Common myeloid progenitor, CD34-positive (primary cell): Measurements from ENCODE around the gene DLG4. TPM values are rescaled to one million over a fixed set of nuclear protein-coding genes. Genes with fewer than 3 reads are reported as not detected.
A peak's percentile ranks its signal among the peaks of the same experiment; 100 is the strongest.

Experiments used
- CTCF ChIA-PET: fragments of 350-600 bp; sonication (Branson Sonifier 250); formaldehyde crosslinking; loops from one replicate; lab custom pipeline; 2021; ENCODE audit warnings: antibody characterized with exemption; lab: Charles Lee
- POLR2A ChIA-PET: fragments of 350-600 bp; sonication (Branson Sonifier 250); formaldehyde crosslinking; loops from one replicate; lab custom pipeline; 2021; ENCODE audit warnings: antibody characterized with exemption; lab: Charles Lee
- DNase-seq, 3 donors: peaks; one replicate each; pipeline versions ENCODE4 v3.0.0 to v3.0.0-alpha.2; 2013
- H3K27ac ChIP-seq, 2 experiments: 1 replicate in 1 of 2; 2 replicates in 1 of 2; pipeline ENCODE4 v1.7.0; 2013; ENCODE audit warnings: inconsistent platforms in 2 of 2, low read length in 2 of 2, mild to moderate bottlenecking in 2 of 2, low read depth in 1 of 2, moderate library complexity in 1 of 2; ENCODE audit not compliant: severe bottlenecking in 2 of 2, insufficient read depth in 1 of 2, poor library complexity in 1 of 2
- H3K27me3 ChIP-seq, 5 experiments: replicated peaks in 2 of 5; 1 replicate in 3 of 5; 2 replicates in 2 of 5; pipeline versions ENCODE4 v1.6.1 to v1.7.0; 2013; ENCODE audit warnings: low read length in 4 of 5, mild to moderate bottlenecking in 2 of 5, moderate library complexity in 2 of 5, inconsistent platforms in 1 of 5; ENCODE audit not compliant: insufficient read depth in 5 of 5, control insufficient read depth in 4 of 5
- H3K36me3 ChIP-seq, 4 experiments: 1 replicate in 2 of 4; 2 replicates in 2 of 4; pipeline versions ENCODE4 v1.6.1 to v1.7.0; 2013; ENCODE audit warnings: low read length in 3 of 4, control low read depth in 1 of 4, mild to moderate bottlenecking in 1 of 4; ENCODE audit not compliant: control insufficient read depth in 4 of 4, insufficient read depth in 4 of 4
- H3K4me1 ChIP-seq, 4 experiments: 1 replicate in 3 of 4; 2 replicates in 1 of 4; pipeline versions ENCODE4 v1.6.1 to v1.7.1; 2013; ENCODE audit warnings: low read length in 3 of 4, mild to moderate bottlenecking in 3 of 4, control low read depth in 1 of 4, inconsistent platforms in 1 of 4, moderate library complexity in 1 of 4; ENCODE audit not compliant: control insufficient read depth in 4 of 4, insufficient read depth in 4 of 4; ENCODE audit errors: control extremely low read depth in 1 of 4
- H3K4me3 ChIP-seq, 7 experiments: 1 replicate in 4 of 7; 2 replicates in 3 of 7; pipeline versions ENCODE4 v1.5.1 to v1.7.0; 2013; ENCODE audit warnings: mild to moderate bottlenecking in 7 of 7, low read length in 6 of 7, moderate library complexity in 6 of 7, inconsistent platforms in 2 of 7, low read depth in 2 of 7, control low read depth in 1 of 7; ENCODE audit not compliant: insufficient read depth in 4 of 7, control insufficient read depth in 1 of 7; ENCODE audit errors: extremely low read depth in 1 of 7
- H3K9me3 ChIP-seq, 5 experiments: 1 replicate in 4 of 5; 2 replicates in 1 of 5; pipeline versions ENCODE4 v1.6.1 to v1.7.1; 2013; ENCODE audit warnings: low read length in 4 of 5, mild to moderate bottlenecking in 2 of 5, inconsistent platforms in 1 of 5, low read depth in 1 of 5, moderate library complexity in 1 of 5; ENCODE audit not compliant: control insufficient read depth in 4 of 5, insufficient read depth in 2 of 5; ENCODE audit errors: control extremely low read depth in 1 of 5
- WGBS: methylation state at CpG from one replicate; pipeline ENCODE4 v1.1.5; 2013; ENCODE audit not compliant: insufficient coverage; 5-methylcytosine and 5-hydroxymethylcytosine counted together
- polyA plus RNA-seq: library from polyadenylated mRNA; unstranded; fragments of 120-200 nt; gene quantifications from one replicate; pipeline ENCODE4 v1.2.1, GENCODE V29; 2013

The DLG4 gene
- polyA plus RNA-seq, result 27.6 TPM

DNA sequence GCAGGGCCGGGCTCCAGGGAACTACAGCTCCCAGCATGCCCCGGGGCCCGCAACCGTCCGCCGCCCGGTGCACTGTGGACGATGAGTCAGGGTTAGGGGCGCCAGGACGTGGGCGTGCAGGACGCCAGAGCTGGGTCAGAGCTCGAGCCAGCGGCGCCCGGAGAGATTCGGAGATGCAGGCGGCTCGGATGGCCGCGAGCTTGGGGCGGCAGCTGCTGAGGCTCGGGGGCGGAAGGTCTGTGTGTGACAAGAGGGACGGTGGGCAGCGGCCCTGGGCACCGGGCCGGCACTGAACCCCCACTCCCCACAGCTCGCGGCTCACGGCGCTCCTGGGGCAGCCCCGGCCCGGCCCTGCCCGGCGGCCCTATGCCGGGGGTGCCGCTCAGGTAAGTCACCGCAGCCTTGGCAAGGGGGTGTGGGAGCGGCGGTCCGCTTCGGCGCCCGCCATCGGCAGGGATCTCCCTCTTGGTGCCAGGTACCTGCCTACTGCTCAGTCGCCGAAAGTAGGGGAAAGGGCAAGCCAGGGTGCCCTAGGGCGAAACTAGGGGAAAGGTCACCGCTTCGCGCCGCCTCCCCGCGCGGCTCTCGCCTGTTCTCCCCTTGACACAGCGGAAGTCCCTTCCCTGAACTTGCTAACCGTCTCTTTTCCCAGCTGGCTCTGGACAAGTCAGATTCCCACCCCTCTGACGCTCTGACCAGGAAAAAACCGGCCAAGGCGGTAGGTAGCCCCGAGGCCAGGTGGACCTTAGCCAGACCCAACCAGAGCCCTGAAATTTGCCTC lies at the start of gene DLG4, which contains the start of gene ACADVL:
Gene DLG4 (minus strand): TSS at position 25 of the 781 bp plus-strand sequence.
Gene ACADVL (plus strand): TSS at position 127 of the 781 bp plus-strand sequence. CDS start 47 bp downstream, at position 174.
- Histone ChIP-seq H3K27ac (peak within 1 kb of the TSS; percentile 58 to 76), H3K4me1 (peaks cover 5 to 58% (median 56%) of the 10 kb centered on the region in 4 experiments), H3K36me3 (peaks cover 4 to 39% (median 34%) of the 10 kb centered on the region in 4 experiments), H3K27me3 (no peaks in the 10 kb centered on the region), H3K9me3 (no peaks in the 10 kb centered on the region), H3K4me3 (peak within 1 kb of the TSS; percentile 79 to 94 (median 87))
- CTCF ChIA-PET, result interaction anchor here (0.8 to 5.3 kb wide), 22 partner anchors 12 to 175 kb away, joined by 3 to 75 read pairs (median 4); partner anchors contain the start of genes ACAP1, DVL2, GABARAP and PHF23
- DNase-seq, result peak; percentile 79 to 87 (median 81)
- WGBS, result 0% methylated on average over 53 of the region's 63 CpGs
- POLR2A ChIA-PET, result interaction anchor here (0.6 to 2.9 kb wide), 5 partner anchors 14 to 791 kb away, joined by 3 to 21 read pairs (median 5); partner anchors contain the start of genes DVL2, GABARAP and PHF23

DNA sequence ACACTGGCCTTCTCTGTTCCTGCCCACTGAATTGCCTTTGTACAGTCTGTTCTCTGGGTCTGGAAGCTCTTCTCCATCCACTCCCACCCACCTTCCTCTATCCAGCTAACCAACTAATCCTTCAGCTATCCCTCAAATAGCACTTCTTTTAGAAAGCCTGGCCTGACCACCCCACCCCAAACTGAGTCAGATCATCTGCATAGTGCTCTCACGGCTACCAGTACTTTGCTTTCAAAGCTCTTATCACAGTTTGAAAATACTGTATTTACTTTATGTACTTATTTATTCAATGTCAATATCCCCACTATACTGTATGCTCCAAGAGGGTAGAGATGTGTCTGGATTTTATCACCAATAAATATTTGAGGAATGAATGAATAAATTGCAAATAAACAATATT lies 47.1 kb upstream of the DLG4 start:
- DNase-seq, result no peak
- Histone ChIP-seq H3K27ac (no peak overlapping the region), H3K9me3 (no peaks in the 10 kb centered on the region), H3K36me3 (no peaks in the 10 kb centered on the region), H3K4me1 (peaks cover 0 to 20% (median 18%) of the 10 kb centered on the region in 4 experiments), H3K4me3 (no peak overlapping the region), H3K27me3 (peaks cover 0 to 35% (median 16%) of the 10 kb centered on the region in 5 experiments)
- POLR2A ChIA-PET, result no interaction called here
- WGBS, result no CpG with 5 or more reads among the region's 1 CpG
- CTCF ChIA-PET, result interaction anchor here (0.8 to 2.1 kb wide), 5 partner anchors 8 to 63 kb away, joined by 3 to 8 read pairs (median 3); no protein-coding TSS in a partner anchor

DNA sequence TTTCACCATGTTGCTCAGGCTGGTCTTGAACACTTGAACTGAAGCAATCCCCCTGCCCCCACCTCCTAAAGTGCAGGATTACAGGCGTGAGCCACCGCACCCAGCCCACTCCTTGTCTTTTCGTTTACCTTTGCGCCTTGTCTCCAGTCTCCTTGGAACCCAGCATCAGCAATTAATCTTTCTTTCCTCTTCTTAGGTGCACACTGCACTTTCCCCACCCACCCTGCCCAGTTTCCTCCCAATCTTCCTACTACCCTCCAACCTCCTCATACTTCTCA lies 44.1 kb upstream of the DLG4 start:
- Histone ChIP-seq H3K27ac (no peak overlapping the region), H3K36me3 (peaks cover 0 to 12% (median 11%) of the 10 kb centered on the region in 4 experiments), H3K4me3 (peak overlapping the region in 1 of 7 experiments; percentile 54), H3K9me3 (no peaks in the 10 kb centered on the region), H3K27me3 (peaks cover 0 to 45% (median 21%) of the 10 kb centered on the region in 5 experiments), H3K4me1 (peaks cover 0 to 37% (median 30%) of the 10 kb centered on the region in 4 experiments)
- DNase-seq, result no peak
- ChIA-PET CTCF (interaction anchor here (0.6 to 0.8 kb wide), 3 partner anchors 15 to 225 kb away, joined by 3 read pairs; no protein-coding TSS in a partner anchor), POLR2A (no interaction called here)
- 23% methylated on average over 2 of the region's 4 CpGs for WGBS

DNA sequence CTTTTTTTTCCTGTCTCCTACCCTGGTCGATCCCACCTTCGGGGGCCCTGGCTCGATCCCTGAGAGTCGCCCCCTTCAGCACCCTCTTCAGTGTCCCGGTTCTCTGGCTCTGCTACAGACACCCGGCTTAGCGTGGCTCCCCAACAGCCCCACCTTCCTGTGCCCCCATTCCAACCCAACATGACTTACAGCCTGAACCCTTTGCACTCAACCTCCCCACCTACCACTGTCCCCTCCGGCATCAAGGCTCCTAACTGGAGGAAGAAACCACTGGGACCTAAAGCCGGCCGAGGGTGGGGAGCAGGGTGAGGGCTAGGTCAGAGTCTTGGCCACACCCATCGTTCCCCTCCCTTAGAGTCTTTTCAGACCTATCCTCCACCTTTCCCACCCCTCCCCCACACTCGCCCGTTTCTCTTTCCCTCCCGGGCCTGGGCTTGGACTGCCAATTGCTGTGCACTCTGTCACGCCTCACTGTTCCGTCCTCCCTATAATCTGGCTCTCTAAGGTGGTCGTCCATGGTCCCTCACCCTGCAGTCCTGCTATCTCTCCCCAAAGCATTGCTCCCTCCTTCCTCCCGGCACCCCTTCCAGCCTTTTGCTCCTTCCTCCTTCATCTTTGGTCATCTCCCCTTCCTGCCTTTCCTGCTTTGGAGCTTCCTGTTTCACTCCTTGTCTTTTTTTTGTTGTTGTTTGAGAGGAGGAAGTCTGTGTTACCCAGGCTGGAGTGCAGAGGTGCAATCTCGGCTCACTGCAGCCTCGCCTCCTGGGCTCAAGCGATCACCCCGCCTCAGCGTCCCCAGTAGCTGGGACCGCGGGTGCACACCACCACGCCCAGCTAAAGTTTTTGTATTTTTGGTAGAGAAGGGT lies 43.5 kb upstream of the DLG4 start:
- ChIA-PET POLR2A (no interaction called here), CTCF (interaction anchor here (0.6 to 0.8 kb wide), 3 partner anchors 14 to 224 kb away, joined by 3 read pairs; no protein-coding TSS in a partner anchor)
- Histone ChIP-seq H3K36me3 (peaks cover 0 to 17% (median 14%) of the 10 kb centered on the region in 4 experiments), H3K27me3 (peaks cover 0 to 45% (median 21%) of the 10 kb centered on the region in 5 experiments), H3K4me3 (peak overlapping the region in 3 of 7 experiments; percentile 43 to 54 (median 46)), H3K4me1 (peaks cover 0 to 37% (median 30%) of the 10 kb centered on the region in 4 experiments), H3K9me3 (no peaks in the 10 kb centered on the region), H3K27ac (no peak overlapping the region)
- 0% methylated on average over 18 of the region's 26 CpGs for WGBS
- DNase-seq, result peak in 1 of 3 donors; percentile 21

DNA sequence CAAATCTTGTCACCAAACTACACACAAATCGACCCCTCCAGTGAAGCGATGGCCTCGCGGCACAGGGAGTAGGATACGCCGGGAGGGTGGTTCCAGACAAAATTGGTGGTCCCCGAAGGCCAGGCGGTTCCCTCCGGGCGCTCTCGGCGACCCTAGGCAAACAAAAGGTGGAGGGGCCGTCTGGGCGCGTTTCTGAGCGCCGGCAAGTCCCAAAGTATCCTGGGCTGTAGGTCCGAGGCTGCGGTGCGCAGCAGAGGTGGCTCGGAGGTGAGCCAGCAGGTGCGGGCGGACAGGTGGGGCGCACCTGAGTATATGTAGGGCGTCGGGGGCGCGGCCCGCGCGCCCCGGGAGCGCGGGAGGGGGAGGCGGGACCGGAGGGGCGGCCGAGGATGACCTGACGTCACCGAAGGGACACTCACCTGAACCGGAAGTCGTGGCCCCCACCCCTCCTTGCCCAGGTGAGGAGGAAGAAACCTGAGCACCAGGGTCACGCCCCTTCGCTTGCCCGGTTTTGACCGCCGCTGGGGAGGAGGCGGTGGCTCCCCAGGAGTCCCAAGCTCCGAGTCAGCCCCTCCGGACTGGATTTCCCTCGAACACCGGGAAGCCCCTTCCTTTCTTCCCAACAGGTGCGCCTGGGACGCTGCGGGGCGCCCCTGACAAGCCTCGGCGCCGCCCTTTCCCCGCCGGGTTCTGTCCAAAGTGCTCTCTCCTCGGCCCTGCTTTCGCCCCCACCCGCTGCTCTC lies 42.7 kb upstream of the DLG4 start, which contains the start of gene CLDN7:
Gene CLDN7 (minus strand): TSS at position 287 of the 743 bp plus-strand sequence. CDS start 435 bp downstream, outside the sequence.
- WGBS, result 12% methylated on average over 59 of the region's 64 CpGs
- H3K27me3 ChIP-seq, result peaks cover 0 to 45% (median 21%) of the 10 kb centered on the region in 5 experiments
- no peak for DNase-seq
- H3K4me3 ChIP-seq, result peak within 1 kb of the TSS in 5 of 7 experiments; percentile 33 to 69 (median 62)
- H3K36me3 ChIP-seq, result peaks cover 0 to 21% (median 15%) of the 10 kb centered on the region in 4 experiments
- H3K27ac ChIP-seq, result no peak within 1 kb of the TSS
- H3K4me1 ChIP-seq, result peaks cover 0 to 37% (median 30%) of the 10 kb centered on the region in 4 experiments
- ChIA-PET CTCF (no interaction called here), POLR2A (no interaction called here)
- H3K9me3 ChIP-seq, result no peaks in the 10 kb centered on the region
